DMS 273 (cell line): Measurements from ENCODE around the gene NHERF1.

Source experiments
- DNase-seq: peaks from one replicate; lab custom pipeline; 2025; ENCODE audit not compliant: unreplicated experiment; lab: John Stamatoyannopoulos, UW

NHERF1 gene

GRCh38 chr17:74748529-74749278 is at the start of gene NHERF1:
Gene NHERF1 (plus strand): TSS chr17:74748628. CDS start chr17:74748847, 219 bp downstream.
- DNase-seq: peak; percentile 98

- DNase-seq: no peak
Measured at GRCh38 chr17:74699236-74699635, 49.2 kb upstream of the NHERF1 start.

GRCh38 chr17:74702116-74702871 is 46.1 kb upstream of the NHERF1 start:
- DNase-seq: no peak

GRCh38 chr17:74703311-74703710 is 45.1 kb upstream of the NHERF1 start:
- no peak for DNase-seq

- no peak for DNase-seq
Measured at GRCh38 chr17:74704544-74704943, 43.9 kb upstream of the NHERF1 start.

GRCh38 chr17:74711058-74711824 is 37.2 kb upstream of the NHERF1 start:
- DNase-seq: no peak

GRCh38 chr17:74712301-74712700 is 36.1 kb upstream of the NHERF1 start:
- DNase-seq: no peak

- no peak for DNase-seq
Measured at GRCh38 chr17:74712756-74713155, 35.7 kb upstream of the NHERF1 start, which contains the start of gene CD300LF. Gene CD300LF (minus strand): TSS chr17:74712923. CDS start chr17:74712866, 57 bp downstream.

GRCh38 chr17:74713171-74713755 is 35.2 kb upstream of the NHERF1 start:
- no peak for DNase-seq

GRCh38 chr17:74715144-74715543 is 33.3 kb upstream of the NHERF1 start:
- DNase-seq: no peak

GRCh38 chr17:74720506-74720905 is 27.9 kb upstream of the NHERF1 start:
- DNase-seq: no peak

GRCh38 chr17:74722782-74723181 is 25.6 kb upstream of the NHERF1 start:
- DNase-seq: no peak

- DNase-seq: no peak
Measured at GRCh38 chr17:74723891-74724290, 24.5 kb upstream of the NHERF1 start.

- DNase-seq: no peak
Measured at GRCh38 chr17:74725111-74725510, 23.3 kb upstream of the NHERF1 start.

- DNase-seq: no peak
Measured at GRCh38 chr17:74728033-74728701, 20.3 kb upstream of the NHERF1 start.

- no peak for DNase-seq
Measured at GRCh38 chr17:74728702-74729075, 19.7 kb upstream of the NHERF1 start.

- no peak for DNase-seq
Measured at GRCh38 chr17:74729368-74729767, 19.1 kb upstream of the NHERF1 start.

- no peak for DNase-seq
Measured at GRCh38 chr17:74729866-74730265, 18.6 kb upstream of the NHERF1 start.

- no peak for DNase-seq
Measured at GRCh38 chr17:74730491-74731346, 17.7 kb upstream of the NHERF1 start.

- no peak for DNase-seq
Measured at GRCh38 chr17:74731347-74731605, 17.2 kb upstream of the NHERF1 start.
